Stimulated activated CD4-positive, alpha-beta T cell treated with anti-CD3 and anti-CD28 coated beads, TNF-alpha, amount 100 ng/mL, for 24 hours (primary cell): ENCODE results near the gene LRCH2.
"Not testable (repeated sequence)": the region's sequence is repeated elsewhere in the genome, so short reads cannot be mapped to it uniquely, and the experiment has no call there.

Experiments
- DNase-seq, 3 experiments: peaks; one replicate each; pipeline ENCODE4 v3.0.0-alpha.2; 2020; ENCODE audit warnings: low read depth in 3 of 3

Gene LRCH2, protein sequence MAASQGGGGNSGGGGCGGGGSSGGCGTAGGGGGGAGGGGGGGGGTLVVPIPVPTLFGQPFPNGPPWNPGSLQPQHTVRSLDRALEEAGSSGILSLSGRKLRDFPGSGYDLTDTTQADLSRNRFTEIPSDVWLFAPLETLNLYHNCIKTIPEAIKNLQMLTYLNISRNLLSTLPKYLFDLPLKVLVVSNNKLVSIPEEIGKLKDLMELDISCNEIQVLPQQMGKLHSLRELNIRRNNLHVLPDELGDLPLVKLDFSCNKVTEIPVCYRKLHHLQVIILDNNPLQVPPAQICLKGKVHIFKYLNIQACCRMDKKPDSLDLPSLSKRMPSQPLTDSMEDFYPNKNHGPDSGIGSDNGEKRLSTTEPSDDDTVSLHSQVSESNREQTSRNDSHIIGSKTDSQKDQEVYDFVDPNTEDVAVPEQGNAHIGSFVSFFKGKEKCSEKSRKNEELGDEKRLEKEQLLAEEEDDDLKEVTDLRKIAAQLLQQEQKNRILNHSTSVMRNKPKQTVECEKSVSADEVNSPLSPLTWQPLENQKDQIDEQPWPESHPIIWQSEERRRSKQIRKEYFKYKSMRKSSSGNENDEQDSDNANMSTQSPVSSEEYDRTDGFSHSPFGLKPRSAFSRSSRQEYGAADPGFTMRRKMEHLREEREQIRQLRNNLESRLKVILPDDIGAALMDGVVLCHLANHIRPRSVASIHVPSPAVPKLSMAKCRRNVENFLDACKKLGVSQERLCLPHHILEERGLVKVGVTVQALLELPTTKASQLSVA

DNA sequence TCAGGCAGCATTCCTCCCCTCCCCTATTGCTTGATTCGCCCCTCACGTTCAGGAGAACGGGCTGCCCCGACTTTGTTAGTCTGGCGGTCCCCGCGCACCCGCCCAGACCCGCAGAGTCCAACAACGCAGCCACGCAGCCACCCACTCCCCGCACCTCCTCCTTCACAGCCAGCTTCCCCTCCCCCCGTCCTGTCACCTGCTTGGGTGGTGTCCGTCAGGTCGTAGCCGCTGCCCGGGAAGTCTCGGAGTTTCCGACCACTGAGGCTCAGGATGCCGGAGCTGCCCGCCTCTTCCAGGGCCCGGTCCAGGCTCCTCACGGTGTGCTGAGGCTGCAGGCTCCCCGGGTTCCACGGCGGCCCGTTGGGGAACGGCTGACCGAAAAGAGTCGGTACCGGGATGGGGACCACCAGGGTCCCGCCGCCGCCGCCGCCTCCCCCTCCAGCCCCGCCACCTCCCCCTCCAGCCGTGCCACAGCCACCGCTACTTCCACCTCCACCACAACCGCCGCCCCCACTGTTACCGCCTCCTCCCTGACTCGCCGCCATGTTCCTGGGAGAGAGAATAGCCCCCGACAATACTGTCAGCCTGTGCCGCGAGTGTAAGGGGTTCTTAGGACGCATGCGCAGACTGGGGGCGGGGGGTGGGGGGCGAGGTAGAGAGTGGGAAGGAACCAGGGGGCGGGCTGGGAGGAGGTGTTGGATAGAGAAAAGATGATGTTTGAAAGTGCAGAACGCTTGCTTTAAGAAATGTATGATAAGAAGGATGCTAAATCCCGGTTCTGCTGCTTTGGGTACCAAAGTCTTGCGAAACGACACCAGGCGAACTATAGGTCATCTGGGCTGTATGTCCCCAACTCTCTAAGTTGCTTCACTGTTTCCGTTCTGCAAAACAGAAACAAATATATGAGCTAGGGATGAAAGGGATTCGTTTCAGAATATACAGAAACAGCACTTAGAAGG is at the start of gene LRCH2:
Gene LRCH2, minus strand, starts transcription at position 600 of the 959 bp plus-strand sequence. Its CDS starts 55 bp downstream, at position 545.
- DNase-seq: no peak

DNA sequence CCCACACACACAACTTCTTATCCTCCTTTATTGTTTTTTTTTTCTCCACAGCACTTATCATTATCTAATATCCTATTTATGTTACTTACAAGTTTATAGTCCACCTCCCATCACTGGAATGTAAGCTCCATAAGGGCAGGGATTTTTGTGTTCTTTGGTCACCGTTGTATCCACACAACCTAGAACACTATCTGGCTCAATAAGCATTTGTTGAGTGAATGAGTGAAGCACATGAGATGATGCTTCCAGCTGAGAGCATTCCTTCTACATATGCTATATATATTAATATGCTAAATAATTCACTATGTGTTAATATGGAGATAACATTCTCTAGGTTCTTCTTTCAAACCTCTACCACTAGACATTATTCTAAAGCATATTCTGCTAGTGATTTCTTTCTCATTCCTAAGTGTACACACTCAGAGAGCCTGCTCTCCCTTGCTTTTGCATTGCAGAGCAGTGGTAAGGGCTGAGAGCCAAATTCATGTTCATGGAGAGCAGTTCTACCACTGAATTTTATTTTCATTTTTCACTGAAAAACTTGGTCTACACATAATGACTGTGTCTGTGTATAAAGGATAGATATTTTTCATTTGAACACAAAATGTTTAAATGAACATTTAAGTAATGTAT is 35.3 kb upstream of the LRCH2 start:
- no peak for DNase-seq

DNA sequence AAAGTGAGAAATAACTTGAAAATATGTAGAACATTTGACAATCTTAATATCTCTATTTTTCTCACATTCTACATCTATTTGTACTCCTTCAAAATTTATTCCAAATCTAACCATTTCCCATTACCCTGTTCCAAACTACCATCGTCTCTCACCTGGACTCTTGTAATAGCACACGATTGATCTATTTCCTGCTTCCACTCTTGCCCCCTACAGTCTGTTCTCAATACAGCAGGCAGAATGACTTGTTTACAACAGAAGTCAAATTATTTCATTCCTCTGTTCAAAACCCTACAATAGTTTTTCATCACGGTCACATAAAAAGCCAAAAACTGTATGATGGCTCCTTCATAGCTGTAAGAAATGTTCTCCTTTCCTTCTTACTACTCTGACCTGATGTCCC is 34.5 kb upstream of the LRCH2 start:
- no peak for DNase-seq

DNA sequence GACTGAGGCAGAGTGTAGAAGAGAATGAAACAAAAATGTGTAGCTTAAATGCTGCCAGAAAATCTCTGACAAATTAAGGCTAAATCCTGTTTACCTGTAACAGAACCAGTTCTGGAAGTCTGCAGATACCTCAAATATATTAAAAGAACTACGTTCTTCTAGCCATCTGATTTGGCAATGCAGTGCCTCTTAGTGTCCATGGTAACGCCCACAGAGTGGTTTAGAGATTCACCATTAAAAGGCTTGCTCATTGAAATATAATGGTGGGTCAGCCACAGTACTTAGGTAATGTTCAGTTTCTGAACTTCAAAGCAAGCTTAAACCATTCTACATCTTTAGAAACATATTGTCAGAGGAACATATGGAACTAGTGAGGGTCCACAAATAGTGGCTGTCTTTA is 32.4 kb upstream of the LRCH2 start:
- no peak for DNase-seq

DNA sequence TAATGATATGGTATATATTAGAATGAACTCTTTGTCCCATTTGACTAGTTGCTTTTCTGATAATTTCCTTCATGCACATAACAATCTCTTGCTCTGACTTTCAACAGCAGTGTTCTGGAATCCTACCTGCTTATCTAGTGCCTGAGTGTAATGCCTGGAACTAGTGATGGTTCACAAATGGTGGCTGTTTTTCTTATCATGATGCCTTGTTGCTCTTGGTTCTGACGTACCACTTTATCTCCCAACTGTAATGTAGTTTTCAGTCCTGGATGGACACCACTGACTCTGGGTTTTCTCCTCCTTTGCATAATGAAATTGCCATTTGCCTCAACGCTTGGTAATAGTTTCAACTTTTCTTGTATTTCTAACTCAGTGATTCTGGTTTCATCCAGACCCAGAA is 30.1 kb upstream of the LRCH2 start:
- DNase-seq: no peak

DNA sequence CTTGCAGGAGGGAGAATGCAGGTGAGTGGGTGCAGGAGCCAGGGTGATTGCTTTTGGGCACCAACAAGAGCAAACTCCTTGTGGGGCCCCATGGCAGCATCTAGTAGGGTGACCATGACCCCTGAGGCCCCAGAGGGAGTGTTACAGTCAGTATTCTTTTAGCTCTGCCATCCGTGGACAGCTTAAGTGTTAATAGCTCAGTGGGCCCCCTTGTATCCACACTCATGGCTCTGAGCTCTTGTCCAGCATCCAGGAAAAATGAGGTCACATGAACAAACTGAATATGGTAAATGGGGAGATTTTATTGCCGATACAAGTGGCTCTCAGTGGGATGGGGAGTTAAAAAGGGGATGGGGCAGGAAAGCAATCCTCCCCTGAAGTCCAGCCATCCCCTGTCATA is 27.3 kb upstream of the LRCH2 start:
- DNase-seq: no peak

DNA sequence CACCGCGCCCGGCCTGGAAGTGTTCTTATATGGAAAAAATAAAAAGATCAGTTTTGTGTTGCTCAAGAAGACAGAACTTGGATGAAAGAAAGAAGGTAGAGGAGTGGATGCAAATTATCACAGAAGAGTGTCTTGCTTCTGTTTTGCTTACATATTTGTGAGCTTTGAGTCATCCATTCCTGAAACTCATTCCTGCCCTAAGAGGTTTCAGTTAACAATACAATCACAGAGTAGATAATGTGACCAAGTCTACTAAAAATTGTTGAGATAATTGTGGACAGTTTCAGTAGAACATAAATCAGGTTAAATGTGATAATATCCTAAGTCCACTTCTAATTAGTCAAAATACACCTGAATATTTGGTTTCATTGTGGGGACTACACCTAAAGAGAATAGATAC is 26.4 kb upstream of the LRCH2 start:
- no peak for DNase-seq

DNA sequence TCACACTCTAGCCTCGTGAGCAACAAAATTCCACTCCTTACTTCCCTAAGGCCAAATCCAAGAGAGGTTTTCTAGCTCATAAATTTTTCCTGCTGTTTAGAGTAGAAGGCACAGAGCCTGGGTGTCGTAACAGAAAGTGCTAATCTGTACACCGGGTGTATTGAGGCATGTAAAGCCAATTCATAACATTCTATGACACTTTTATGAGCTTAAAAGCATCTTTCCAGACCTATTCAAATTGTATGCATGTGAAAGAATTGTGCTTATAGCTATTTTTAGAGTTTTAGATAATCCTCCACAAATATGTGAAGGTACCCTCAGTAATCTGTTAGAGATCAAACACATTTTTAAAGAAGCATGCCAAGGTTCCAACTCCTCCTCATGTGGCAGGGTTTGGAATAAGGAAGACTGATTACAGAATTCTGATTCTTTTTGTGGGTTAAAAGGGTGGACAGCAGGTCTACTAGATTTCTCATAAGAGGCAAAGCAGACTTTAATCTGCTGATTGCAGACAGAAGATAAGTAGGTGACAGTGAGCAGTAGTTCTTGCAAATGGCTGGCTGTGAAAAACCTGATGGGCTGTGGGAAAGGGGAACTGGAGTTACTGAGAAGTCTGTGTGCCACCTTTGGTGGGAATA is 25.5 kb upstream of the LRCH2 start:
- DNase-seq: no peak

DNA sequence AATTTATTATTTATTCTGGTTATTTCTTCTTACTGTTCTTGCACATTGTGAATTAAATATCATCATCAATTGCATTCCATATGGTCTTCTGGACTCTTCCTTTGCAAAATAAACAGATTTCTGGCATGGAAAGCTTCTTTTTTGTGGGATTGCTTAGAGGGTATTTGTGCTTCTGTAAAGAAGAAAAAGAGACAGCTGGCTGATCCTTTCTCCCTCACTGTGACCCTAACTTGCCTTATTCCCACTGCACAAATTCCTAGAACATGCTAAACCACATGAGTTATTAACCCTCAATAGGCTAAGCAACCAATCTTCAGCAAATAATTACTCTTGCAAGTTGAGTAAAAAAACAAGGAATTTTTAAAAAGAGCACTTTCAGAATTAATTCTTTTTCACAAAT is 23.8 kb upstream of the LRCH2 start:
- DNase-seq: no peak

DNA sequence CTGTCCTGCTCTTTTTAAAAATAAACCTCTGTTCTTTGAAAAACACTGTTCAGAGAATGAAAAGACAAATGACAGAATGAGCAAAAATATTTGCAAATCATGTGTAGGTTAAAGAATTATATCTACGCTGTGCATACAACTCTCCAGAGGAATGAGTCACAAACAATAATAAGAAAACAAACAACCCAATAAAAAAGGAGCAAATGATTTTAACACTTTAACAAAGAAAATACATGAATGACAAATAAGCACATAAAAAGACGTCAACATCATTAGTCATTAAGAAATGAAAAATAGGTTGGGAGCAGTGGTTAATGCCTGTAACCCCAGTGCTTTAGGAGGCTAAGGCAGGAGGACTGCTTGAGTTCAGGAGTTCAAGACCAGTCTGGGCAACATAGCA is 21.1 kb upstream of the LRCH2 start:
- no peak for DNase-seq

DNA sequence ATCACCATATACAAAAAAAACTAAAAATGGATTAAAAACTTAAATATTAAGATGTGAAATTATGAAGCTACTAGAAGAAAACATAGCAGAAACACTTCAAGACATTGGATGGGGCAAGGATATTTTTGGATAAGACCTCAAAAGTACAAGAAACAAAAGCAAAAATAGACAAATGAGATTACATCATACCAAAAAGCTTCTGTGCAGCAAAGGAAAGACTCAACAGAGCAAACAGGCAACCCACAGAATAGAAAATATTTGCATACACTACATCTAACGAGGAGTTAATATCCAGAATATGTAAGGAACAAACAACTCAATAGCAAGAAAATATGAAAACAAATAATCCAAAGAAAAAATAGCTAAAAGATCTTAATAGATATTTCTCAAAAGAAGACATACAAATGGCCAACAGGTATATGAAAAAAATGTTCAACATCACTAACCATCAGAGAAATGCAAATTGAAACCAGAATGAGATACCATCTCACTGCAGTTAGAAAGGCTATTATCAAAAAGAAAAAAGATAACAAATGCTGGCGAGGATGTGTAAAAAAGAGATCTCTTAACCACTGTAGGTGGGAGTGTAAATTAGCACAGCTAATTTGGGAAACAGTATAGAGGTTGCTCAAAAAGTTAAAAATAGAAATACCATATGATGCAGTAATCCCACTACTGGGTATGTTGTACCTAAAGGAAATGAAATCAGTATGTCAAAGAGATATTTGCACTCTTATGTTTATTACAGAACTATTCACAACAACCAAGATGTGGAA is 17.8 kb upstream of the LRCH2 start:
- DNase-seq: no peak

DNA sequence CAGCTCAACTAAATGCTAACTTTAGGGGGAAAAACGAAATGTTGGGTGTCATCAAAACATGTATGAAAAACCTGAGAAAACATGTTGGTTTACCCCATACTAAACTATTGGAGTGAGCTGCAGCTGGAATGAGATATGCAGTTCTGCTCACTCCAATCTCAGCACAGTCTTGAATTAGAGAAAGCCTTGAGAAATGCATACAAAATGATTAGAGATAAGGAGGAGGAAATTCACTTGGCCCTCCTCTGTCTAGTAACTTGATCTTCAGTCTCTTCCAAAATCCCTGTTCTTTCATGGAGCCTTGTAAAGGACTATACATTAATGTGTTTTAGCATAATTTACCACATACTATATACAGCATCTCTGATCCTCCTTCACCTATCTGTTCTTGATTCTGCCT is 3.2 kb upstream of the LRCH2 start:
- DNase-seq: no peak

DNA sequence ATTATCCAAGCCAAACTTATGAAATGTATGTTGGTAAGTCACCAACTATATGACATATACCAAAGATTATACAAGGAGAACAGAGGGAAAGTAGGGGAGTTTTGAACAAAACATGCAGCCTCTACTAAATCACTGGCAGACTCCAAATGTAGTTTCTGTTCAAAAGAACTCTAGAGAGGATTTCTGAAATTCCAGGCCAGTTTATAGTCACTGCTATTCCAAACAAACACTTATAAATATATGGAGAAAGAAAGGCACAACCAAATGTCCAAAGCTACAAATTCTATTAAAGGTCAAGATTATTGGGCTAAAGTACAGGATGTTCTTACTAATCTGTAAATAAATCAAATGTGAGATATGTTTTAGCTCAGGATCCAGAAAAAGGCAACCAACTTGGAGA is 2.7 kb upstream of the LRCH2 start:
- DNase-seq: no peak

DNA sequence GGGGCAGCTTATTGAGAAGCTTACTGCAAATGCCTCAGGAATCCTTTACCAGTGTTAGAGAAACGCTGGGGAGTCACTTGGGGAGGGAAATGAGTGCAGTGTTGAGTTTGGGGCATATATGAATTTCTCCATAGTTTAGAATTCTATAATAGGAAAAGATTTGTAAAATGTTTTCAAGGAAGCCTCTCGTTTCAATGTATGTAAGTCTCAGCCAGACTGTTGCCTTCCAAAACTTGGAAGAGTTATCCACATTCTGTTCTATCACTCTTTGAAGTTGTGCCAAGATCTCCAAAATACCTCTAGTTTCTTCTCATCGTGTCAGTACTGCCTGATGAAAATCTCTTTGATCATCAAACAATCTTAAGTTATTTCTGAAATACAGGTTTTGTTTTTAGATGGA is 565 bp upstream of the LRCH2 start:
- no peak for DNase-seq

DNA sequence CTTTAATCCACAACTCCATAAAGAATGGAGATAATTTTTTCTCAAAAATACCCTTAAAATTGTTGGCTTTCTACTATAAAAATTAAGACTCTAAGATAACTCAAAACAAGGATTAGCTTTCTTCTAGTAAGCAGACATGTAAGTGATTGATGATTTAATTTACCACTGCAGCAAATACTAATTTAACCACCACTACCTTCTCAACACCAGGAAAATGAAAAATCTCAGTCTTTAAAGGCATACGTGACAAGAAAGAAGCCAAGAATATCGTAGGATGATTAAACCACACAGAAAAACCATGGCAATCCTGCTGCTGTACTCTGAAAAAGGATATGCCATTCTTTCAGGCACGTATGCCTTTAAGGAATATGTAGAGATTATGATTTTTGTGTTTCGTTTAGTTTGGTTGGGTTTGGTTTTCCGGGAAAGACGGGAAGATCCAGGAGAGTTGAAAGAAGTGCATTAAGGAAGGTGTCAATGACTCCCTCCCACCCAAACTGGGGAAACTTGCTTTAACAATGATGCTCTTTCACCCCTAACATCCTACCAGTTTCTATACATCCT is 881 bp downstream of the LRCH2 start:
- DNase-seq: no peak

DNA sequence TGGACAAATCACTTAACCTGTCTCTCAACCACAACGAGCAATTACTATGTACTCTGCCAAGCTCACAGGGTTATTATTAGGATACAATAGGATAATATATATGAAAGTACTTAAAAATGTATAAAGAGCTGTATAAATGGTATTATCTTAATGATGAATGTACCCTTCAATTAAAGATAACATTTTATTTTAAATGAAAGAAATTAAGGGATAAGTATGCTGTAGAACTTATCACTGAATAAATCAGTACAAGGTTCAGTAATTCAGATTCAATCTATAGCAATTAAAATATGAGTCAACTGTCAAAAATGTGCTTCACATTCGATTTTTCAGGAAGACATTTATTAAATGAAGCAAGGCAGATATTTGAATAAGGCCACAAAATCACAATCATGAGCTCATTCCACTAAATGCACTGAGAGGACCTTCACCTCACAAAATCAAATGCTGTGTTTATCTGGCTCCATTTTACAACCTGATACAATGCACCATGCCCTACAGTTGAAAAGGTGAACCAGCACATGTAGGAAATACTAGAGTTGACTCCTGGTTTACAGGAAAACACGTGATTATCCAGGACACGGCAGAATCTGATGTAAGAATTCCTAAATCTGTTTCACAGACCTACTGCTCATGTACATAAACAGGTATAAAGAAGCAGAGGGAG is 4.4 kb downstream of the LRCH2 start:
- DNase-seq: no peak

DNA sequence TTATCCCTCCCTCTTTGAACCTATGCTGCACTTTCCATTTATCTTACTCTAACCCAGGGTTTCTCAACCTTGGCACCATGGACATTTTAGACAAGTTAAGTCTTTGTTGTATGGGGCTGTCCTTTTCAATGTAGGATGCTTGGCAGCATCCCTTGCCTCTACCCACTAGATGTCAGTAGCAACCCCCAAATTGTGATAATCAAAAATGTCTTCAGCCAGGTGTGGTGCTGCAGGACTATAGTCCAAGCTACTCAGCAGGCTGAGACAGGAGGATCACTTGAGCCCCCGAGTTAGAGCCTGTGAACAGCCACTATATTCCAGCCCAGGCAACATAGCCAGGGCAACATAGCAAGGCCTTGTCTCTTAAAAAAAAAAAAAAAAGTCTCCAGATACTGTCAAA is 7.0 kb downstream of the LRCH2 start:
- no peak for DNase-seq

DNA sequence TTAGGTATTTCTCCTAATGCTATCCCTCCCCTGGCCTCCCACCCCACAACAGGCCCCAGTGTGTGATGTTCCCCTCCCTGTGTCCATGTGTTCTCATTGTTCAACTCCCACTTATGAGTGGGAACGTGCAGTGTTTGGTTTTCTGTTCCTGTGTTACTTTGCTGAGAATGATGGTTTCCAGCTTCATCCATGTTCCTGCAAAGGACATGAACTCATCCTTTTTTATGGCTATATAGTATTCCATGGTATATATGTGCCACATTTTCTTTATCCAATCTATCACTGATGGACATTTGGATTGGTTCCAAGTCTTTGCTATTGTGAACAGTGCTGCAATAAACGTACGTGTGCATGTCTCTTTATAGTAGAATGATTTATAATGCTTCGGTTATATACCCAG is 16.6 kb downstream of the LRCH2 start:
- not testable (repeated sequence) for DNase-seq

DNA sequence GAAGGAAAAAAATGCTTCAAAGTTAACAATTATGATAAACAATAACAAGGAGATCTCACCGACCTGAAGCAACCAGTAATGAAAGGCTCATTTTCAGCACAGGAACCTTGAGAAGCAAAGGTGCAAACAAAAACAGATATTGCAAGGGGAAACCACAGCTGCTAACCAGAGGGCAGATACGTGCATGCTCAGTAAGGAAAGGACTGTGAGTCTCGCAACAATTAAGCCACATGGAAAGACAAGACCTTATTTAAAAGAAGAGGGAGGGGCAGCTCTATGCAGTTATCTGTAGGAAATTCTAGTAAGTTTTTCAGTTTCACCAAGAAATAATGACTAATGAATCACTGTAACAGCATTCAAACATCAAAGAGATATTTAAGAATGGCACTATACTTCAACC is 19.3 kb downstream of the LRCH2 start:
- DNase-seq: no peak

DNA sequence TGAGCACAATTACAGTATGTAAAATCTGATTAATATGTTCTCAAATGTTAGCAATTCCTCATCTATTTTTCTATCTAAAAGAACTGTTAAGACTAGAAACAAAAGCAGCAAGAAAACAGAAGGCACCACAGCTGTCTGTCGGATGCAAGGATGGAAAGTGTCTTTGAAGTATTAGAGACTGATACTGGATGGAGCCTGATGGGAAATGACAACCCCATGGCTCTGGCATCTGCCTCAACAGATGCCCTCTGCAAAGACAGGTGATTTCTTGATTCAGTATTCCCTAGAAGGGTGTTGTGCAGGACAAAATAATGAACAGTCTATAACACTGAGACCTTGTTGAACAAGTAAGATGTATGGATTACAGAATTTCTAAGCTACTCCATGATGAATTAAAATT is 19.7 kb downstream of the LRCH2 start:
- no peak for DNase-seq
